IPS-18a (cell line): ENCODE data around the gene GFRA4.

Experiments used
- H3K27ac ChIP-seq: one replicate; pipeline ENCODE4 v1.5.1; 2013; ENCODE audit warnings: low read length
- H3K27me3 ChIP-seq: one replicate; pipeline ENCODE4 v1.6.1; 2013; ENCODE audit warnings: mild to moderate bottlenecking, low read length; ENCODE audit not compliant: control insufficient read depth, insufficient read depth
- H3K36me3 ChIP-seq: one replicate; pipeline ENCODE4 v1.6.1; 2013; ENCODE audit warnings: low read depth, low read length; ENCODE audit not compliant: control insufficient read depth
- H3K4me1 ChIP-seq: one replicate; pipeline ENCODE4 v1.6.1; 2013; ENCODE audit warnings: low read depth, low read length; ENCODE audit not compliant: control insufficient read depth
- H3K4me3 ChIP-seq: one replicate; pipeline ENCODE4 v1.5.1; 2013; ENCODE audit warnings: low read length
- H3K9ac ChIP-seq: one replicate; pipeline ENCODE4 v1.6.1; 2013; ENCODE audit warnings: mild to moderate bottlenecking, low read length, moderate library complexity
- H3K9me3 ChIP-seq: one replicate; pipeline ENCODE4 v1.6.1; 2013; ENCODE audit warnings: low read depth, low read length; ENCODE audit not compliant: control insufficient read depth

The GFRA4 gene

GRCh38 chr20:3670511-3670910, 7.3 kb upstream of the GFRA4 start:
- no peaks in the 10 kb centered on the region for H3K9me3 ChIP-seq
- no peaks in the 10 kb centered on the region for H3K4me1 ChIP-seq
- no peaks in the 10 kb centered on the region for H3K36me3 ChIP-seq
- H3K9ac ChIP-seq, result no peak overlapping the region
- no peak overlapping the region for H3K27ac ChIP-seq
- H3K27me3 ChIP-seq, result no peaks in the 10 kb centered on the region
- H3K4me3 ChIP-seq, result no peak overlapping the region

GRCh38 chr20:3669710-3670367, 6.6 kb upstream of the GFRA4 start:
- no peaks in the 10 kb centered on the region for H3K9me3 ChIP-seq
- H3K9ac ChIP-seq, result no peak overlapping the region
- no peak overlapping the region for H3K4me3 ChIP-seq
- H3K36me3 ChIP-seq, result no peaks in the 10 kb centered on the region
- no peaks in the 10 kb centered on the region for H3K27me3 ChIP-seq
- H3K27ac ChIP-seq, result no peak overlapping the region
- no peaks in the 10 kb centered on the region for H3K4me1 ChIP-seq

- Histone ChIP-seq H3K27me3 (no peaks in the 10 kb centered on the region), H3K9ac (no peak overlapping the region)
Measured at GRCh38 chr20:3667434-3668037, 4.3 kb upstream of the GFRA4 start.

GRCh38 chr20:3663858-3664257, 659 bp upstream of the GFRA4 start:
- H3K27me3 ChIP-seq, result no peaks in the 10 kb centered on the region
- no peak overlapping the region for H3K4me3 ChIP-seq
- no peaks in the 10 kb centered on the region for H3K4me1 ChIP-seq
- no peak overlapping the region for H3K9ac ChIP-seq
- no peak overlapping the region for H3K27ac ChIP-seq
- no peaks in the 10 kb centered on the region for H3K36me3 ChIP-seq
- H3K9me3 ChIP-seq, result no peaks in the 10 kb centered on the region

More at GRCh38 chr20:3667434-3668037, 4.3 kb upstream of the GFRA4 start:
- no peaks in the 10 kb centered on the region for H3K4me1 ChIP-seq
- H3K36me3 ChIP-seq, result no peaks in the 10 kb centered on the region
- H3K4me3 ChIP-seq, result no peak overlapping the region
- no peak overlapping the region for H3K27ac ChIP-seq
- no peaks in the 10 kb centered on the region for H3K9me3 ChIP-seq

GRCh38 chr20:3661814-3662665, 1.2 kb downstream of the GFRA4 start:
- no peak overlapping the region for H3K4me3 ChIP-seq
- no peaks in the 10 kb centered on the region for H3K36me3 ChIP-seq
- no peaks in the 10 kb centered on the region for H3K27me3 ChIP-seq
- H3K9me3 ChIP-seq, result no peaks in the 10 kb centered on the region
- H3K4me1 ChIP-seq, result no peaks in the 10 kb centered on the region
- H3K9ac ChIP-seq, result no peak overlapping the region
- H3K27ac ChIP-seq, result no peak overlapping the region

- Histone ChIP-seq H3K27ac (no peak overlapping the region), H3K4me3 (no peak overlapping the region), H3K9ac (no peak overlapping the region), H3K9me3 (no peaks in the 10 kb centered on the region), H3K36me3 (no peaks in the 10 kb centered on the region), H3K27me3 (no peaks in the 10 kb centered on the region), H3K4me1 (no peaks in the 10 kb centered on the region)
Measured at GRCh38 chr20:3661060-3661813, 2.0 kb downstream of the GFRA4 start.

- Histone ChIP-seq H3K27me3 (no peaks in the 10 kb centered on the region), H3K36me3 (no peaks in the 10 kb centered on the region), H3K4me1 (no peaks in the 10 kb centered on the region), H3K9me3 (no peaks in the 10 kb centered on the region), H3K27ac (no peak overlapping the region), H3K9ac (no peak overlapping the region), H3K4me3 (no peak overlapping the region)
Measured at GRCh38 chr20:3660262-3661059, 2.7 kb downstream of the GFRA4 start.

- Histone ChIP-seq H3K4me3 (no peak overlapping the region), H3K9me3 (no peaks in the 10 kb centered on the region), H3K27me3 (no peaks in the 10 kb centered on the region), H3K27ac (no peak overlapping the region), H3K36me3 (no peaks in the 10 kb centered on the region), H3K9ac (no peak overlapping the region), H3K4me1 (no peaks in the 10 kb centered on the region)
Measured at GRCh38 chr20:3659492-3660261, 3.5 kb downstream of the GFRA4 start.

- Histone ChIP-seq H3K27me3 (no peaks in the 10 kb centered on the region), H3K9ac (no peak overlapping the region), H3K4me3 (no peak overlapping the region), H3K36me3 (no peaks in the 10 kb centered on the region), H3K9me3 (no peaks in the 10 kb centered on the region), H3K27ac (no peak overlapping the region), H3K4me1 (no peaks in the 10 kb centered on the region)
Measured at GRCh38 chr20:3658716-3659491, 4.3 kb downstream of the GFRA4 start.
